ENCODE data around the gene MGAT3. TPM values are rescaled to one million over a fixed set of nuclear protein-coding genes. Genes with fewer than 3 reads are reported as not detected.

The MGAT3 gene
- total RNA-seq, 1 experiment from 2014 or later: 0.20 TPM

GRCh38 chr22:39481595-39481994 is 24.8 kb downstream of the MGAT3 start:
- no peaks in the 10 kb centered on the region for H3K9me3 ChIP-seq (ENCODE audit: control insufficient read depth in 1 of 2, insufficient read depth in 1 of 2, low read depth in 1 of 2, low read length in 2 of 2)
- TF ChIP-seq CBX3 (IDR thresholded peaks at IDR 0.05; ENCODE audit: low read depth) (no peak), EGR1 (IDR thresholded peaks at IDR 0.05; ENCODE audit: low read depth) (no peak), SP1 (IDR thresholded peaks at IDR 0.05; ENCODE audit: low read depth) (no peak), POLR2A (IDR thresholded peaks at IDR 0.05; ENCODE audit: borderline replicate concordance, extremely low read depth, insufficient read depth, insufficient read length) (no peak), ELF1 (IDR thresholded peaks at IDR 0.05; ENCODE audit: borderline replicate concordance, low read depth) (no peak), REST (IDR thresholded peaks at IDR 0.05; ENCODE audit: low read depth) (no peak), EZH2phosphoT487 (IDR thresholded peaks at IDR 0.05; ENCODE audit: borderline replicate concordance) (no peak), SRF (IDR thresholded peaks at IDR 0.05; ENCODE audit: low read depth) (no peak), ZBTB33 (IDR thresholded peaks at IDR 0.05; ENCODE audit: extremely low read depth, insufficient replicate concordance, low read length) (no peak), EZH2 (IDR thresholded peaks at IDR 0.05) (no peak), CEBPB (IDR thresholded peaks at IDR 0.05; ENCODE audit: low read depth) (no peak), ATF3 (IDR thresholded peaks at IDR 0.05) (no peak), RAD21 (IDR thresholded peaks at IDR 0.05; ENCODE audit: low read depth) (no peak), FOSL1 (IDR thresholded peaks at IDR 0.05; ENCODE audit: low read depth) (no peak), MAX (IDR thresholded peaks at IDR 0.05) (no peak), ZFX (IDR thresholded peaks at IDR 0.05) (no peak), TCF7L2 (IDR thresholded peaks at IDR 0.05; ENCODE audit: borderline replicate concordance, extremely low read depth, insufficient read depth, insufficient read length) (no peak), YY1 (IDR thresholded peaks at IDR 0.05; ENCODE audit: extremely low read depth, insufficient replicate concordance, low read depth, low read length) (no peak)
- intact Hi-C loops (cut with micrococcal nuclease): no loop called here
- H3K4me2 ChIP-seq (ENCODE audit: low read length): no peak overlapping the region
- H3K9ac ChIP-seq (ENCODE audit: low read length): no peak overlapping the region
- no peak overlapping the region for H3K4me3 ChIP-seq (replicated peaks in 1 of 2; ENCODE audit: low read depth in 1 of 2, low read length in 2 of 2)
- ATAC-seq (no peak), DNase-seq (ENCODE audit: low read depth, low spot score) (no peak)
- no peaks in the 10 kb centered on the region for H3K79me2 ChIP-seq (ENCODE audit: insufficient read depth, low read length)
- H2AFZ ChIP-seq (ENCODE audit: low read depth, low read length, poor library complexity, severe bottlenecking): no peak overlapping the region
- H3K9me2 ChIP-seq (ENCODE audit: insufficient read depth): no peaks in the 10 kb centered on the region
- no peaks in the 10 kb centered on the region for H3K36me3 ChIP-seq (ENCODE audit: control insufficient read depth in 1 of 2, insufficient read depth in 2 of 2, low read length in 2 of 2)
- H4K20me1 ChIP-seq (ENCODE audit: insufficient read depth): no peaks in the 10 kb centered on the region
- ChIA-PET POLR2A (no interaction called here), RAD21 (ENCODE audit: low non-redundant PET in 1 of 2, low total read pairs in 2 of 2, uncharacterized antibody in 2 of 2, unreplicated experiment in 2 of 2) (no interaction called here), CTCF (interaction anchor here (1.6 kb wide), 1 partner anchor 12 kb away, joined by 6 read pairs; no protein-coding TSS in a partner anchor)
- BruUV-seq (replicated peaks): no TSS peak
- no peaks in the 10 kb centered on the region for H3K4me1 ChIP-seq (ENCODE audit: control insufficient read depth in 1 of 2, insufficient read depth in 2 of 2, low read length in 2 of 2)
- no peaks in the 10 kb centered on the region for H3K27me3 ChIP-seq (ENCODE audit: insufficient read depth, low read length)
- H3K27ac ChIP-seq (ENCODE audit: low read depth, low read length): no peak overlapping the region

Data from HCT116 (cell line).